HG02678 (cell line): ENCODE data around the gene FHIT.
"Not testable (repeated sequence)": the region's sequence is repeated elsewhere in the genome, so short reads cannot be mapped to it uniquely, and the experiment has no call there.

Source experiments
- ATAC-seq: cut with Tn5 transposase; IDR thresholded peaks from one replicate; pipeline ENCODE4 v1.9.1; 2021; ENCODE audit warnings: mild to moderate bottlenecking, moderate library complexity; ENCODE audit not compliant: unreplicated experiment

The FHIT gene

GRCh38 chr3:61117045-61117898 lies 134.0 kb downstream of the FHIT start:
- no peak for ATAC-seq

DNA sequence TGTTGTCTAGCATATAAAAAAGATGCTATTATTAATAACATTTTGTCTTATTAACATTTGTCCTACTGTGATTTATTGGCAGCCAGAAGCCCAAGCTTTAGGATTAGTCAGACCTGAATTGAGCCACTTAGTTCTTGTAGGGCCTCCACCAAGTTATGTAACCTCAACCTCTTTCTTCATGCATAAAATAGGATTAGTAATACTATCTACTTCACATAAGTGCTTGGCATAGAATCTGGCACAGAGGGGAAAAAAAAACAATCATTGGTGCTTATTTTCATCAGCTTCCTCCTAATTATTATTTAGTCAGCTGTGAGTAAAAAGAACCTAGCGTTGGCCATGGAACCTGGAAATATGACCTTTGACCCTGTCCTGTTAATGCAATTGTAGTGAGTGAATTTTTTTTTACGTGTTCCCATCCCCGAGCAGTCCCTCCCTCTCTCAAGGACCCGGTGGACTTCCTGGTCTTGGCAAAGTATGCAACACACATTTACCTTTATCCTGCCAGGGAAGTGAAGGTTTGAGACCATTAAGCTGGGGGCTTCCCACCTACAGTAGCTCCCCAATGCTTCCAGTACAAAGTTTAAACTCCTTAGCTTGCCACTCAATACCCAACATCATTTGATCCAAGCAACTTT lies 136.8 kb downstream of the FHIT start:
- ATAC-seq: no peak

DNA sequence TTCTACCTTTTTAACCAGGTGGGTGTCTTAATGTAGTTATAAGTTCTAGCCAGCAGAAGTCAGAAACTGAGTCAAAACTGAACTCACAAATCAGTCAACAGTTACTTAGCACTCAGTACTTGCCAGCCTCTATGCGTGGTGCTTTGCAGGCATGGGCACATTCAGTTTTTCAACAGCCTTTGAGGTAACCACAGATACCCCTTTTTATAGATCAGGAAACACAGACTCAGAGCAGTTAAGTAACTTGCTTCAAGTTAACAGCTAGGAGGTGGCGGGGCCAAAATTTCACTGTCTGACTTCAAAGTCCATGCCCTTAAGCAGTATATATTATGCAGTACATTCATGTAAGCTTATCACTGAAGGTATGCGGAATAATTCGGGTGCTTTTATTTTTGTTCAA lies 139.4 kb downstream of the FHIT start:
- peak; percentile 61 for ATAC-seq

DNA sequence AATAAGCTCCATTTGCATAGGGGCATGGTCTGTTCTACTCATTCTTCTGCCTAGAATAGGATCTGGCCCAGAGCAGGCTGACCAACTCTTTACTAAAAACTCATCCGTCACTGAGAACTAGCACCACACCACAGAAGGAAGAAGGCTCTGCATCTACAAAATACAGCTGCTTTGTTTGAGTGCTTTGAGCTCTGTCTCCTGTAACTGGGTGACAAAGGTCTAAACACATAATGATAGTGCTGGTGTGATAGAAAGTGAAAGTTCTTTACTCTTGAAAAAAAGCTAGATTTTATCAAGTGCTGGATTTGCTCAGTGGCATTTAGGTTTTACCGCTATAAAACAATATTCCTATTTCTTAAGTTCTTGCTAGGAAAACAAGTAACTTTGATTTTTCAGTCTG lies 140.7 kb downstream of the FHIT start:
- ATAC-seq: no peak

- ATAC-seq: no peak
Measured at GRCh38 chr3:61108247-61109019, 142.8 kb downstream of the FHIT start.

- no peak for ATAC-seq
Measured at GRCh38 chr3:61094608-61095007, 156.6 kb downstream of the FHIT start.

DNA sequence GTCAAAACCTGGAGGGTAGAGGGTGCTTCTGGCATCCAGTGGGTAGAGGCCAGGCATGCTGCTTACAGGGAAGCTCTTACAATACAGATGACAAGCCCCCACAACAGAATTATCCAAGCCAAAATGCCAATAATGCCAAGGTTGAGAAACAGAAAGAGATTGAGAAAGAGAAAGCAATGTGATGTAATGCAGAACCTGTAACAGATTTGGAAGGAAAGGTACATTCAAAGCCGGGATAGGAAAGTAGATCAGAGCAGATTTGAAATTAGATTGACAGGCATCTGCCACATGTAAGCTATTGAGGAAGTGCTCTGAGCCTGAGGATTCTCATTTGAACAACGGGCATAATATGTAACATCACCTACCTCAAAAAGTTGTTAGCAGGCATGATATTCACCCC lies 157.9 kb downstream of the FHIT start:
- no peak for ATAC-seq

GRCh38 chr3:61092870-61093269 lies 158.4 kb downstream of the FHIT start:
- ATAC-seq: no peak

GRCh38 chr3:61090389-61091169 lies 160.7 kb downstream of the FHIT start:
- no peak for ATAC-seq

- no peak for ATAC-seq
Measured at GRCh38 chr3:61087465-61087864, 163.8 kb downstream of the FHIT start.

DNA sequence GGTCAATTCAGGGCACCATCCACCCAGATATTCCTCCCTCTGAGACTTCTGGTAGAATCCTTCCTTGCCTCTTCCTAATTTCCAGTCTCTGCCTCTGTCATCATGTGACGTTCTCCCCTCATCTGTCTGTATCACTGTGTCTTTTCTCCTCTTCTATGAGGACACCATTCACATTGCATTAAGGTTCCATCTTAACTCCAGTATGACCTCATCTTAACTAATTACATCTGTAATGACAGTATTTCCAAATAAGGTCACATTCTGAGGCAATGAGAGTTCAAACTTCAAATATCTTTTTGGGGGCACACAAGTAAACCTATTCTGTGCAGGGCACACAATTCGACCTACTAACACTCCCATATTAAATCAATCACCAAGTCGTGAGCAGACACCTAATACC lies 169.7 kb downstream of the FHIT start:
- ATAC-seq: no peak

DNA sequence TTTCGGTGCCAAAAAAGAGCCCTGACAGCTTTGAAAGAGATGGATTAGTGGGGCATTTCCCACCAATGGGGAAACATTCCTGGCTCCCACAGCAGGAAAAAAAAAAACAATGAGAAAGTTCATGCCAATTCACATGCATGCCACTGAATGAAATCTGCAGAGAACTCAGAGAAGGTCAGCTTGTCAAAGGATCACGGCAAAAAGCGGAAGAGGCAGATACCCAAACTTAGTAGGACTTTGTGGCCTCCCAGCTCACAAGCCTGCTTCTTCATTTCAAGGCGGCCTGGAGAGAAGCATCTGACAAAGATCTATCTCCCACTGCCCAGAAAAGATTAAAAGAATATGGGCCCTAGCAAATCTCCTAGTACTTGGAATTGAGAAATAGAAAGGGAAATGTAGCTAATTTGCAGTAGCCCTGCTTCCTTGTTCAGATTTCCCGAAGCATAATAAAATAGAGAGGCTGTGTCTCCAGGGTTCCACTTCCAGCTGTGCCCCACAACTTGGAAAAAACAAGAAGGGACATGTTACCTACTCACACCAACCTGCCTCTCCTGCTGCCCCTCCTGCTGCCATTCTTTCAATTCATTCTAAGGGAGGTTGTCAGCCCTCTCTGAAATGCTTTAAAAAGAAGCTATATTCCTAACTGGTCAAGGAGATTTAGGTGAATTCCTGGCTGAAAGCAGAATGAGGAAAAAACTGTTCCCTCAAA lies 170.4 kb downstream of the FHIT start:
- ATAC-seq: no peak

GRCh38 chr3:61078048-61078752 lies 173.1 kb downstream of the FHIT start:
- no peak for ATAC-seq

- ATAC-seq: no peak
Measured at GRCh38 chr3:61077551-61077950, 173.7 kb downstream of the FHIT start.

GRCh38 chr3:61074783-61075182 lies 176.5 kb downstream of the FHIT start:
- ATAC-seq: no peak

GRCh38 chr3:61073566-61074165 lies 177.6 kb downstream of the FHIT start:
- no peak for ATAC-seq

- ATAC-seq: no peak
Measured at GRCh38 chr3:61068084-61068483, 183.2 kb downstream of the FHIT start.

DNA sequence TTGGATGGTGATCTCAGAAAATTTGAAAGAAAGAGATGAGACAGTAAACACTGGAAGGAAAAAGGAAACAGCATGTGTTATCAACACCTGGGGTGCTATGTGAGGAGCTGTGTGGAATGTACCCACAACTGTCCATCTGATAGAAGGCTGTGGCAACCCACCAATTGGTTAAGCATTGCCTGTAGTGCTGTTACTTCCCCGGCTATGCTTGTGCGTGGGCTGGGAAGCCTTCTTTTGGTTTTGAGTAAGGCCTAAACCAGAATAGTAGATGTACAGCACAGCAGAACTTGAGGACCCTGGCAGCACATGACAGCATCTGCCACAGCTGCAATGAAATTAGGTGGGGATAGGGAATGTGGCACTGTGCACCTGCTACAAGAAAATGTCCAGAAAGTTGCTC lies 184.5 kb downstream of the FHIT start:
- ATAC-seq: peak; percentile 64

- not testable (repeated sequence) for ATAC-seq
Measured at GRCh38 chr3:61066222-61066621, 185.0 kb downstream of the FHIT start.
